NK-92 treated with Interleukin-12 subunit alpha and Interleukin-12 subunit beta, amount 100 ng/mL, for 24 hours (cell line): ENCODE data around the gene ECEL1.

Source experiments
- DNase-seq: peaks from one replicate; lab custom pipeline; 2025; lab: John Stamatoyannopoulos, UW

Gene ECEL1

GRCh38 chr2:232497348-232497747, 9.7 kb upstream of the ECEL1 start:
- DNase-seq, result no peak

GRCh38 chr2:232496501-232497270, 9.1 kb upstream of the ECEL1 start:
- DNase-seq, result no peak

GRCh38 chr2:232495292-232495691, 7.7 kb upstream of the ECEL1 start:
- DNase-seq, result no peak

GRCh38 chr2:232494542-232494941, 6.9 kb upstream of the ECEL1 start:
- no peak for DNase-seq

- no peak for DNase-seq
Observed at GRCh38 chr2:232493701-232494474, 6.3 kb upstream of the ECEL1 start.

GRCh38 chr2:232492963-232493700, 5.5 kb upstream of the ECEL1 start:
- DNase-seq, result no peak

GRCh38 chr2:232492236-232492848, 4.7 kb upstream of the ECEL1 start:
- DNase-seq, result no peak

GRCh38 chr2:232491139-232491780, 3.6 kb upstream of the ECEL1 start:
- no peak for DNase-seq

- no peak for DNase-seq
Observed at GRCh38 chr2:232490221-232491138, 2.8 kb upstream of the ECEL1 start.

- no peak for DNase-seq
Observed at GRCh38 chr2:232489516-232490220, 2.0 kb upstream of the ECEL1 start.

- no peak for DNase-seq
Observed at GRCh38 chr2:232488721-232489300, 1.2 kb upstream of the ECEL1 start.

GRCh38 chr2:232488097-232488711, 570 bp upstream of the ECEL1 start:
- no peak for DNase-seq

- DNase-seq, result no peak
Observed at GRCh38 chr2:232486558-232487384, 863 bp downstream of the ECEL1 start.

GRCh38 chr2:232485757-232486557, 1.7 kb downstream of the ECEL1 start:
- no peak for DNase-seq

GRCh38 chr2:232485348-232485756, 2.3 kb downstream of the ECEL1 start:
- no peak for DNase-seq

- no peak for DNase-seq
Observed at GRCh38 chr2:232484628-232485347, 2.8 kb downstream of the ECEL1 start.
